NCI-H82 treated with DMSO at 0.1 percent for 48 hours (cell line): ENCODE measurements around the gene GBA2.

Experiments used
- DNase-seq: peaks from one replicate; lab custom pipeline; 2025; ENCODE audit not compliant: unreplicated experiment; lab: John Stamatoyannopoulos, UW

GBA2 gene

DNA sequence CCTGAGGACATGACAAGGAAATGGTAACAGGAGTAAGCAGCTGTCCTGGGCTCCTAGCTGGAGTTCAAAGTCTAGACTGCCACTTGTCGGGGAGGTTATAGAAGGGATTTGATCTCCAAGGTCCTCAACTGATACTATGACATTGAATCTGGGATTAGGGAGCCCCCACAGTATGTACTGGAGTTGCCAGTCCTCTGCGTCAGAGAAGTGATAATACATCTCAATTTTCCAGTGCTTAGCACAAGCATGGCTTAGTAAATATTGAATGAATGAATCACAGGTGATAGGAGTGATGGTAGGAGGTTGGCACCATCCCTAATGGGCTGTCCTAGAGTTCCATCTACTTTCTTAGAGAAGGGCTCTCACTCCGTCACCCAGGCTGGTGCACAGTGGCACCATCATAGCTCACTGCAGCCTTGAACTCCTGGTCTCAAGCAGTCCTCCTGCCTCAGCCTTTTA is 53.1 kb downstream of the GBA2 start:
- DNase-seq, result no peak

GRCh38 chr9:35691757-35692301 is 57.2 kb downstream of the GBA2 start:
- no peak for DNase-seq

- no peak for DNase-seq
Measured at GRCh38 chr9:35691334-35691650, 57.7 kb downstream of the GBA2 start.

DNA sequence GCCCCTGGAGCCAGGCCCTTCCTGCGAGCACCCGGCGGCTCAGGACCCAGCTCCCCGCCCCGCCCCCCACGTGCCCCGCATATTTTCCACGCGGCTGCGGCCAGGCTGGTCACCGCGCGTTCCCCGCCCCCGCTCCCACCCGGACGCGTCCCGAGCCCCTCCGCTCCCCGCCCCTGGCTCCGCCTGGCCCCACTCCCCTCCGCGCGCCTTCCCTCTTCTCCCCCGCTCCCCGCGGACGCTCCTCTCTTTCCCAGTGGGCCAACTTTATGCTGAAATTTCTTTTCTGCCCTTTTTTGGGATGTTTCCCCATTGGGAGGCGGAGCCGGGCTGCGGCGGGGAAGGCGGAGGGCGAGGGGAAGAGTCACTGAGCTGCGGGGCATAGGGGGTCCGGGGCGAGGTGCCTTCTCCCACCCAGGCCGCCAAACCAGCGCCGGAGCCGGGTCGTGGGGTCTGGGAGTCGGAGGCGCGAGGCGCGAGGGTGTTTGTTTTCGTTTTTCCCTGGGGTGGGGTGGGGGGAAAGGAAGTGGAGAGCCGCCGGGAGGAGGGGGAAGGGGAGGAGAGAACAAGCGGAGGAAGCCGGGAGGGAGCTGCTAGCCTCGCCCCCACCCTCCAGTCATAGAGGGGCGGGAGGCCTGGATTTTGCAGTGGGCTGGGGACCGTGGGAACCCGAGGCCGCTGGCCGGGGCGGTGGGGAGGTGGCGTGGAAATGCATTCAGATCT is 58.3 kb downstream of the GBA2 start:
- DNase-seq, result no peak

GRCh38 chr9:35690294-35690613 is 58.8 kb downstream of the GBA2 start:
- no peak for DNase-seq

DNA sequence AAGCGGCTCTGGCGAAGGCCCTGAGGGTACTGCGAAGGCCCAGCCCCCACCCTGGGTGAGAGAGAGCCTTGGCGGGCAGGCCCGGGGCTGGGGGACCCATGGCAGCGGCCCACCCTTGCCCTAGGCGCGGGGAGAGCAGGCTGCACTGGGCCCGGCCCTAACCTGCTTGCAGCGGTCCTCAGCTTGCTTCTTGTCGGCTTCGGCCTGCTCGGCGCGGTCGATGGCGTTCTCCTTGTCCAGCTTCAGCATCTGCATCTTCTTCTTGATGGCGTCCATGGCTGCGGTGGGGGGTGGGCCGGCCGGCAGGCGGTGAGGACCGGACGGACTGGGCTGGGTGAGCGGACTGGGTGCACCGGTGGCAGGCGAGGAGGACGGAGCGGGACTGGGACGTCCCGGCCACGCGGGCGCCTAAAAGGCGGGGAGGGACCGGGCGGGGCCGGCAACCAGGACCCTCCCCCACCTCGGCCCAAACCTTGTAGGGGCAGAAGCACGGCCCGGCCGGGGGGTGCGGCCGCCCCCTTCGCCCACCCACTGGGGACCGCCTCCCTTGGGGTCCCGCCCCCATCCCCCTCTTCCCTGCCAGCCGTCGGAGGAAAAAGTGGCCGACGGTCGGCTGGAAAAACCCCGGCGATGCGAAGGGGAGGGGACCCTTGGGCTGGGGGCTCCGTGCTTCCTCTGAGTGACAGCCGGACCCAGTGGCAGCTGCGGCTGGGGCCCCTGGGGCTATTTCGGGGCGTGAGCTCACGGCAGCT is 59.3 kb downstream of the GBA2 start, which contains the start of gene TPM2:
TSS of gene TPM2 (minus strand) at position 384 of the 752 bp plus-strand sequence. CDS start at position 276, 108 bp downstream.
- no peak for DNase-seq

- DNase-seq, result no peak
Measured at GRCh38 chr9:35688558-35689541, 60.2 kb downstream of the GBA2 start.

GRCh38 chr9:35687972-35688557 is 61.0 kb downstream of the GBA2 start:
- no peak for DNase-seq

- no peak for DNase-seq
Measured at GRCh38 chr9:35687306-35687705, 61.7 kb downstream of the GBA2 start.
